Ovary (tissue), 3 donors: Measurements from ENCODE around the gene IGFBP6.

Experiments
- EP300 ChIP-seq: sonication (generic); formaldehyde crosslinking; IDR thresholded peaks from one replicate; pipeline ENCODE4 v1.6.1; 2017; ENCODE audit warnings: antibody characterized with exemption
- POLR2A ChIP-seq: fragments of 450-650 bp; IDR thresholded peaks from one replicate; pipeline ENCODE4 v1.6.1; 2017; ENCODE audit warnings: antibody characterized with exemption, mild to moderate bottlenecking, moderate library complexity
- TF ChIP-seq, protein P1 (sequence below), 3 donors: fragments of 450-650 bp in 2 of 3; fragments of 200-600 bp in 1 of 3; IDR thresholded peaks; one replicate each; pipeline versions ENCODE4 v1.5.1 to v1.8.0; 2016 to 2022; ENCODE audit warnings: antibody characterized with exemption in 3 of 3, mild to moderate bottlenecking in 1 of 3
- donor health status: DM: no; HTN: no; CAD: no.

DNA sequence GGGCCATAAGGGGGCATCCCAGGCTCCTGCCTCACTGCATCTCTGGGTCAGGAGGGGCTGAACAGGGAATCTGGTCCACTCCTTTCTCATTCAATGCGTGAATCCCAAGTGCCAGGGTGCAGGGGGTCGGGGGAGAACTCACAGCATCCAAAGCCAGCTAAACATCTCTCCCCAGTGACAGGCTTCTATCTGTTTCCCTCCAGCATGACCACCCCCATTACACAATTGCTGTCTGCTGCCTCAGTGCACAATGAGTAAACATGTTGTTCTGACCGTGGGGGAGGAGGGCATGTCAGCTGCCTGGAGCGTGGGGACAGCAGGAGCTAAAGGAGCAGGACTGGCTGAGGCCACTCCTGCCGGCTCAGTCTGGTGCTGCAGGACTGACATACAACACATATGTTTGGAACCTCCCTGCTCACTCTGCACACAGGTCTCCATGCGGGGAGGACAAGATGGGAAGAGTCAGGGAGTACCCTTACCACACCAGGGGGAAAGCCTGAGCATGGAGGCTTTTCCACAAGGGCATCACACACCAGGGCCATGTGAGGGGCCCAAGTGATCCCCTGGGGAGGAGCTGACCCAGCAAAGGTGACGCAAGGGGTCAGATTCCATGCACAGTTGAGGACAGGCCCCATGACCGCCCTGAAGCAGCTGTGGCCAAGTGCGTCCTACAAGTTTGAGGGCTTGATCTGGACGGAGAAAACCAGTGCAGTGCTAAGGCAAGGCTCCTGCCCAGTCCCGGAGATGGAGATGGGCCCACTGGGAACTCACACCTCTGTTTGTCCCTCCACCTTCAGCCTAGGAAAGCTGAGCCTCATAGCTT is 46.2 kb upstream of the IGFBP6 start:
- TF ChIP-seq POLR2A (peak; percentile 29), EP300 (no peak)
- TF ChIP-seq, protein P1, sequence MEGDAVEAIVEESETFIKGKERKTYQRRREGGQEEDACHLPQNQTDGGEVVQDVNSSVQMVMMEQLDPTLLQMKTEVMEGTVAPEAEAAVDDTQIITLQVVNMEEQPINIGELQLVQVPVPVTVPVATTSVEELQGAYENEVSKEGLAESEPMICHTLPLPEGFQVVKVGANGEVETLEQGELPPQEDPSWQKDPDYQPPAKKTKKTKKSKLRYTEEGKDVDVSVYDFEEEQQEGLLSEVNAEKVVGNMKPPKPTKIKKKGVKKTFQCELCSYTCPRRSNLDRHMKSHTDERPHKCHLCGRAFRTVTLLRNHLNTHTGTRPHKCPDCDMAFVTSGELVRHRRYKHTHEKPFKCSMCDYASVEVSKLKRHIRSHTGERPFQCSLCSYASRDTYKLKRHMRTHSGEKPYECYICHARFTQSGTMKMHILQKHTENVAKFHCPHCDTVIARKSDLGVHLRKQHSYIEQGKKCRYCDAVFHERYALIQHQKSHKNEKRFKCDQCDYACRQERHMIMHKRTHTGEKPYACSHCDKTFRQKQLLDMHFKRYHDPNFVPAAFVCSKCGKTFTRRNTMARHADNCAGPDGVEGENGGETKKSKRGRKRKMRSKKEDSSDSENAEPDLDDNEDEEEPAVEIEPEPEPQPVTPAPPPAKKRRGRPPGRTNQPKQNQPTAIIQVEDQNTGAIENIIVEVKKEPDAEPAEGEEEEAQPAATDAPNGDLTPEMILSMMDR (IDR thresholded peaks at IDR 0.05) = peak in 2 of 3 donors; percentile 32 to 38
